Lung (tissue), 12 donors: ENCODE measurements around the gene GPS2. TPM values are rescaled to one million over a fixed set of nuclear protein-coding genes. Genes with fewer than 3 reads are reported as not detected.

Source experiments
- ATAC-seq: fragments of 200-7000 bp; cut with Tn5 transposase; one replicate; pipeline ENCODE4 v1.9.1; 2020; ENCODE audit warnings: moderate number of reproducible peaks; ENCODE audit not compliant: insufficient read depth, low FRiP score
- DNase-seq, 3 donors: peaks; one replicate each; pipeline ENCODE4 v3.0.0-alpha.2; 2013 to 2017
- H3K27ac ChIP-seq, 2 donors: one replicate each; pipeline ENCODE4 v1.5.1; 2013; ENCODE audit warnings: mild to moderate bottlenecking in 2 of 2, moderate library complexity in 2 of 2, control low read depth in 1 of 2, inconsistent platforms in 1 of 2, low read depth in 1 of 2, low read length in 1 of 2
- H3K27me3 ChIP-seq, 3 donors: one replicate each; pipeline ENCODE4 v1.5.1; 2013; ENCODE audit warnings: low read length in 2 of 3; ENCODE audit not compliant: control insufficient read depth in 3 of 3, insufficient read depth in 3 of 3
- H3K36me3 ChIP-seq, 4 donors: one replicate each; pipeline ENCODE4 v1.5.1; 2013; ENCODE audit warnings: low read length in 4 of 4, mild to moderate bottlenecking in 1 of 4, moderate library complexity in 1 of 4; ENCODE audit not compliant: control insufficient read depth in 4 of 4, insufficient read depth in 4 of 4
- H3K4me1 ChIP-seq, 5 donors: one replicate each; pipeline ENCODE4 v1.5.1; 2013; ENCODE audit warnings: low read length in 5 of 5, mild to moderate bottlenecking in 2 of 5, moderate library complexity in 1 of 5; ENCODE audit not compliant: control insufficient read depth in 5 of 5, insufficient read depth in 5 of 5
- H3K4me3 ChIP-seq: one replicate; pipeline ENCODE4 v1.5.1; 2013; ENCODE audit warnings: mild to moderate bottlenecking, control low read depth, moderate library complexity
- H3K9ac ChIP-seq, 2 donors: one replicate each; pipeline ENCODE4 v1.5.1; 2013; ENCODE audit warnings: low read length in 2 of 2, control low read depth in 1 of 2; ENCODE audit not compliant: insufficient read depth in 1 of 2
- H3K9me3 ChIP-seq, 4 donors: one replicate each; pipeline ENCODE4 v1.5.1; 2013; ENCODE audit warnings: low read length in 3 of 4, mild to moderate bottlenecking in 1 of 4, moderate library complexity in 1 of 4; ENCODE audit not compliant: control insufficient read depth in 4 of 4, insufficient read depth in 3 of 4
- WGBS, 2 donors: extraction: QIAGEN DNeasy Blood & Tissue Kit; methylation state at CpG; one replicate each; pipeline ENCODE4 v1.1.7; 2013; 5-methylcytosine and 5-hydroxymethylcytosine counted together
- polyA plus RNA-seq, 2 donors: library from polyadenylated mRNA; stranded (reverse); fragments of 200-250 nt; gene quantifications; one replicate each; pipeline ENCODE4 v1.2.1, GENCODE V29; 2013
- total RNA-seq, 2 donors: library from RNA; depleted of rRNA in 1 of 2; stranded (reverse); fragments of >200 nt in 1 of 2; gene quantifications; one replicate each; pipeline ENCODE4 v1.2.1, GENCODE V29; 2014 to 2021
- TF ChIP-seq, protein P1 (sequence below): IDR thresholded peaks from 2 replicates; pipeline ENCODE4 v1.5.1; 2012; ENCODE audit warnings: mild to moderate bottlenecking; ENCODE audit errors: control extremely low read depth, extremely low read depth
- donor health status: control.
- donor health status: control.
- donor health status: Bipolar disorder and iron deficiency.
- donor health status: healthy.
- donor health status: DM: yes; HTN: yes; CAD: no.

GPS2 gene
- total and polyA plus RNA-seq, 4 donors: 23.8 to 71.6 (median 62.8) TPM

DNA sequence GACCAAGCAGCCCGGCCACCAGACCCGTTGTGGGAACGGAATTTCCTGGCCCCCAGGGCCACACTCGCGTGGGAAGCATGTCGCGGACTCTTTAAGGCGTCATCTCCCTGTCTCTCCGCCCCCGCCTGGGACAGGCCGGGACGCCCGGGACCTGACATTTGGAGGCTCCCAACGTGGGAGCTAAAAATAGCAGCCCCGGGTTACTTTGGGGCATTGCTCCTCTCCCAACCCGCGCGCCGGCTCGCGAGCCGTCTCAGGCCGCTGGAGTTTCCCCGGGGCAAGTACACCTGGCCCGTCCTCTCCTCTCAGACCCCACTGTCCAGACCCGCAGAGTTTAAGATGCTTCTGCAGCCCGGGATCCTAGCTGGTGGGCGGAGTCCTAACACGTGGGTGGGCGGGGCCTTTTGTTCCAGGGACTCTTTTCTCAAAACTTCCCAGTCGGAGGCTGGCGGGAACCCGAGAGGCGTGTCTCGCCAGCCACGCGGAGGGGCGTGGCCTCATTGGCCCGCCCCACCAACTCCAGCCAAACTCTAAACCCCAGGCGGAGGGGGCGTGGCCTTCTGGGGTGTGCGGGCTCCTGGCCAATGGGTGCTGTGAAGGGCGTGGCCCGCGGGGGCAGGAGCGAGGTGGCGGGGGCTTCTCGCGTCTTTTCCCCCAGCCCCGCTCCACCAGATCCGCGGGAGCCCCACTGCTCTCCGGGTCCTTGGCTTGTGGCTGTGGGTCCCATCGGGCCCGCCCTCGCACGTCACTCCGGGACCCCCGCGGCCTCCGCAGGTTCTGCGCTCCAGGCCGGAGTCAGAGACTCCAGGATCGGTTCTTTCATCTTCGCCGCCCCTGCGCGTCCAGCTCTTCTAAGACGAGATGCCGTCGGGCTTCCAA is 33.8 kb downstream of the GPS2 start, which contains the start of gene SLC2A4:
Gene SLC2A4, plus strand, starts transcription at position 645 of the 879 bp plus-strand sequence. Its CDS starts 217 bp downstream, at position 862.
- TF ChIP-seq, protein P1, sequence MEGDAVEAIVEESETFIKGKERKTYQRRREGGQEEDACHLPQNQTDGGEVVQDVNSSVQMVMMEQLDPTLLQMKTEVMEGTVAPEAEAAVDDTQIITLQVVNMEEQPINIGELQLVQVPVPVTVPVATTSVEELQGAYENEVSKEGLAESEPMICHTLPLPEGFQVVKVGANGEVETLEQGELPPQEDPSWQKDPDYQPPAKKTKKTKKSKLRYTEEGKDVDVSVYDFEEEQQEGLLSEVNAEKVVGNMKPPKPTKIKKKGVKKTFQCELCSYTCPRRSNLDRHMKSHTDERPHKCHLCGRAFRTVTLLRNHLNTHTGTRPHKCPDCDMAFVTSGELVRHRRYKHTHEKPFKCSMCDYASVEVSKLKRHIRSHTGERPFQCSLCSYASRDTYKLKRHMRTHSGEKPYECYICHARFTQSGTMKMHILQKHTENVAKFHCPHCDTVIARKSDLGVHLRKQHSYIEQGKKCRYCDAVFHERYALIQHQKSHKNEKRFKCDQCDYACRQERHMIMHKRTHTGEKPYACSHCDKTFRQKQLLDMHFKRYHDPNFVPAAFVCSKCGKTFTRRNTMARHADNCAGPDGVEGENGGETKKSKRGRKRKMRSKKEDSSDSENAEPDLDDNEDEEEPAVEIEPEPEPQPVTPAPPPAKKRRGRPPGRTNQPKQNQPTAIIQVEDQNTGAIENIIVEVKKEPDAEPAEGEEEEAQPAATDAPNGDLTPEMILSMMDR: no peak
- H3K4me3 ChIP-seq: peak within 1 kb of the TSS; percentile 27
- H3K9ac ChIP-seq: no peak within 1 kb of the TSS
- H3K27ac ChIP-seq: peak within 1 kb of the TSS; percentile 86 to 88
- H3K36me3 ChIP-seq: no peaks in the 10 kb centered on the region
- ATAC-seq: peak; percentile 91
- WGBS, 2 donors: 1% methylated on average over 56 to 71 of the region's 71 CpGs
- peaks cover 0 to 8% (median 0%) of the 10 kb centered on the region in 3 donors for H3K27me3 ChIP-seq
- peak; percentile 93 to 94 (median 94) for DNase-seq
- H3K9me3 ChIP-seq: no peaks in the 10 kb centered on the region
- H3K4me1 ChIP-seq: peaks cover 0 to 21% (median 4%) of the 10 kb centered on the region in 5 donors

DNA sequence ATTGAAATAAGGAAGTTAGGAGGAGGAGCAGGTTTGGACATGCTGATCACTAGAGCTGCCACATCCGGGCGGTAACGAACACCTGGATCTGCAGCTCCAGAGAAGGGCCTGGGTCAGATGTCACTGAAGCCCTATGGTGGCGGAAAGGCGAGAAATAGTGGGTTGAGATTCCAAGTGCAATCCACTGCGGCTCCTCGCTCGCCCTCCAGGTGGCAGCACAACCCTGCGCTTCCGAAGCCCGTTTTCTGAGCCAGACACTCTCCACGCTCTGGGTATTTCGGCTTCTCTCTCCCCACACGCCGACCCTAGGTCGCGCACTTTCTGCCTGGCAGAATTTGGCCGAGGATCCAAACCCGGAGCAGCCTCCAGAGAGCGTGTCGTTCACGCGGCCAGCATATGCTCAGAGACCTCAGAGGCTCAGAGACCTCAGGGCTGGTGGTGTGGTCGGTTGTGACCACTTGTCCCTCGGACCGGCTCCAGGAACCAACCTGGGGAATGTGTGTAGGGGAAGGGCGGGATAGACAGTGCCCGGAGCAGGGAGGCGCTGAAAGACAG is 34.6 kb downstream of the GPS2 start:
- ATAC-seq (peak; percentile 85), DNase-seq (peak; percentile 86 to 87 (median 87))
- Histone ChIP-seq H3K4me1 (peaks cover 0 to 21% (median 4%) of the 10 kb centered on the region in 5 donors), H3K27me3 (peaks cover 0 to 8% (median 0%) of the 10 kb centered on the region in 3 donors), H3K36me3 (no peaks in the 10 kb centered on the region), H3K4me3 (peak overlapping the region; percentile 27), H3K9ac (no peak overlapping the region), H3K27ac (peak overlapping the region; percentile 86 to 88), H3K9me3 (no peaks in the 10 kb centered on the region)
- WGBS, 2 donors: 1% methylated on average over 29 of the region's 29 CpGs
- TF ChIP-seq, protein P1: peak; percentile 96

- ATAC-seq (no peak), DNase-seq (no peak)
- Histone ChIP-seq H3K36me3 (no peaks in the 10 kb centered on the region), H3K9ac (no peak overlapping the region), H3K27me3 (peaks cover 0 to 8% (median 0%) of the 10 kb centered on the region in 3 donors), H3K9me3 (no peaks in the 10 kb centered on the region), H3K4me1 (peaks cover 0 to 21% (median 4%) of the 10 kb centered on the region in 5 donors), H3K4me3 (no peak overlapping the region), H3K27ac (no peak overlapping the region)
- TF ChIP-seq, protein P1: no peak
- 89 to 92% methylated on average over 8 of the region's 8 CpGs for WGBS, 2 donors
Observed at GRCh38 chr17:7279448-7279847, 35.7 kb downstream of the GPS2 start.
